GM21576 (cell line): ENCODE results near the gene DDX28.
"Not testable (repeated sequence)": the region's sequence is repeated elsewhere in the genome, so short reads cannot be mapped to it uniquely, and the experiment has no call there.

ENCODE experiments used
- ATAC-seq: cut with Tn5 transposase; IDR thresholded peaks from one replicate; pipeline ENCODE4 v1.9.1; 2021; ENCODE audit warnings: mild to moderate bottlenecking, moderate library complexity; ENCODE audit not compliant: unreplicated experiment

The DDX28 gene

GRCh38 chr16:68040506-68041288 is 17.7 kb upstream of the DDX28 start:
- peak; percentile 77 for ATAC-seq

- no peak for ATAC-seq
Observed at GRCh38 chr16:68037841-68038597, 15.0 kb upstream of the DDX28 start.

- ATAC-seq = no peak
Observed at GRCh38 chr16:68035227-68035626, 12.2 kb upstream of the DDX28 start.

- no peak for ATAC-seq
Observed at GRCh38 chr16:68033101-68033500, 10.1 kb upstream of the DDX28 start.

- ATAC-seq = no peak
Observed at GRCh38 chr16:68031951-68032350, 8.9 kb upstream of the DDX28 start.

- not testable (repeated sequence) for ATAC-seq
Observed at GRCh38 chr16:68030108-68030507, 7.1 kb upstream of the DDX28 start.

GRCh38 chr16:68028996-68029395 is 6.0 kb upstream of the DDX28 start:
- no peak for ATAC-seq

- no peak for ATAC-seq
Observed at GRCh38 chr16:68022278-68022727, 729 bp downstream of the DDX28 start.

- ATAC-seq = no peak
Observed at GRCh38 chr16:68021490-68021889, 1.5 kb downstream of the DDX28 start.

- ATAC-seq = no peak
Observed at GRCh38 chr16:68019167-68019680, 3.8 kb downstream of the DDX28 start.

- ATAC-seq = no peak
Observed at GRCh38 chr16:68015681-68016080, 7.4 kb downstream of the DDX28 start, which contains the start of gene DPEP2NB. DPEP2NB (minus strand) TSS chr16:68015911; CDS start chr16:68015770, 141 bp downstream.

- no peak for ATAC-seq
Observed at GRCh38 chr16:68013440-68013839, 9.6 kb downstream of the DDX28 start.

- ATAC-seq = not testable (repeated sequence)
Observed at GRCh38 chr16:68009872-68010271, 13.2 kb downstream of the DDX28 start.

GRCh38 chr16:68009157-68009735 is 13.8 kb downstream of the DDX28 start:
- no peak for ATAC-seq

GRCh38 chr16:68005786-68006286 is 17.2 kb downstream of the DDX28 start:
- no peak for ATAC-seq

GRCh38 chr16:68005211-68005610 is 17.8 kb downstream of the DDX28 start:
- no peak for ATAC-seq

GRCh38 chr16:68003031-68003430 is 20.0 kb downstream of the DDX28 start:
- ATAC-seq = no peak

- no peak for ATAC-seq
Observed at GRCh38 chr16:68000450-68000849, 22.6 kb downstream of the DDX28 start.

- no peak for ATAC-seq
Observed at GRCh38 chr16:67999985-68000384, 23.0 kb downstream of the DDX28 start.

- not testable (repeated sequence) for ATAC-seq
Observed at GRCh38 chr16:67998779-67999688, 24.0 kb downstream of the DDX28 start, which contains the start of gene DPEP2. DPEP2 (minus strand) TSS chr16:67999484; CDS start chr16:67993212, 6,272 bp downstream.
